H1 (cell line): Measurements from ENCODE around the gene COL8A1. TPM values are rescaled to one million over a fixed set of nuclear protein-coding genes. Genes with fewer than 3 reads are reported as not detected.

Source experiments
- CTCF ChIA-PET: fragments of 300-600 bp; sonication (Branson Sonifier 250); formaldehyde crosslinking; loops from one replicate; lab custom pipeline; 2021; ENCODE audit not compliant: partially characterized antibody; lab: Charles Lee
- POLR2A ChIA-PET: fragments of 300-600 bp; sonication (Branson Sonifier 250); formaldehyde crosslinking; loops from one replicate; lab custom pipeline; 2021; ENCODE audit warnings: inconsistent platforms; ENCODE audit not compliant: partially characterized antibody; lab: Charles Lee
- DNase-seq, 2 experiments: peaks; one replicate each; pipeline versions ENCODE4 v3.0.0 to v3.0.0-alpha.2; 2010 to 2022; ENCODE audit warnings: low spot score in 2 of 2, low read depth in 1 of 2, mixed read lengths in 1 of 2
- FAIRE-seq: peaks from 2 replicates; lab custom pipeline; 2011; peaks lifted over from hg19 to GRCh38; lab: Jason Lieb, UNC
- H2AFZ ChIP-seq: 2 replicates; pipeline ENCODE4 v1.8.1; 2012; ENCODE audit warnings: low read length, inconsistent platforms
- H2AK5ac ChIP-seq: 2 replicates; pipeline ENCODE4 v1.6.1; 2013; ENCODE audit warnings: low read depth, low read length
- H2BK120ac ChIP-seq: replicated peaks from 2 replicates; pipeline ENCODE3; 2013; ENCODE audit warnings: low read depth, low read length, inconsistent platforms
- H2BK12ac ChIP-seq: 2 replicates; pipeline ENCODE4 v1.6.1; 2013; ENCODE audit warnings: low read depth, low read length
- H2BK15ac ChIP-seq: 2 replicates; pipeline ENCODE4 v1.6.1; 2013; ENCODE audit warnings: low read length
- H2BK20ac ChIP-seq: 2 replicates; pipeline ENCODE4 v1.6.1; 2013; ENCODE audit warnings: low read length
- H2BK5ac ChIP-seq: 2 replicates; pipeline ENCODE4 v1.6.1; 2013; ENCODE audit warnings: low read depth, low read length
- H3K14ac ChIP-seq: 2 replicates; pipeline ENCODE4 v1.6.1; 2013; ENCODE audit warnings: inconsistent platforms; ENCODE audit not compliant: insufficient read length
- H3K18ac ChIP-seq: 2 replicates; pipeline ENCODE4 v1.6.1; 2013; ENCODE audit warnings: low read length; ENCODE audit errors: extremely low read depth
- H3K23ac ChIP-seq: 2 replicates; pipeline ENCODE4 v1.6.1; 2013; ENCODE audit warnings: inconsistent platforms; ENCODE audit not compliant: insufficient read length
- H3K23me2 ChIP-seq: 2 replicates; pipeline ENCODE4 v1.6.1; 2013; ENCODE audit warnings: low read depth, low read length
- H3K27ac ChIP-seq: 2 replicates; pipeline ENCODE4 v1.6.1; 2011; ENCODE audit warnings: low read depth, low read length, inconsistent platforms
- H3K27me3 ChIP-seq, 4 experiments: replicated peaks in 1 of 4; 1 replicate in 1 of 4; 2 replicates in 3 of 4; pipeline versions ENCODE4 v1.6.1 to v1.8.1; 2011 to 2013; ENCODE audit warnings: low read length in 3 of 4, mild to moderate bottlenecking in 3 of 4, inconsistent platforms in 2 of 4, mixed read lengths in 2 of 4, moderate library complexity in 1 of 4; ENCODE audit not compliant: control insufficient read depth in 3 of 4, insufficient read depth in 3 of 4; ENCODE audit errors: extremely low read depth in 1 of 4
- H3K36me3 ChIP-seq, 4 experiments: 2 replicates each; pipeline versions ENCODE4 v1.6.1 to v1.8.1; 2011 to 2013; ENCODE audit warnings: mild to moderate bottlenecking in 4 of 4, low read length in 3 of 4, moderate library complexity in 2 of 4, control low read depth in 1 of 4, inconsistent platforms in 1 of 4; ENCODE audit not compliant: insufficient read depth in 4 of 4, control insufficient read depth in 2 of 4
- H3K4ac ChIP-seq: replicated peaks from 2 replicates; pipeline ENCODE3; 2013; ENCODE audit warnings: low read length, low read depth, mixed read lengths, inconsistent platforms; ENCODE audit not compliant: insufficient read length
- H3K4me1 ChIP-seq, 4 experiments: replicated peaks in 1 of 4; 1 replicate in 1 of 4; 2 replicates in 3 of 4; pipeline versions ENCODE4 v1.6.1 to v1.8.1; 2011 to 2013; ENCODE audit warnings: low read length in 3 of 4, inconsistent platforms in 2 of 4, mixed read lengths in 1 of 4; ENCODE audit not compliant: insufficient read depth in 4 of 4, control insufficient read depth in 3 of 4
- H3K4me2 ChIP-seq, 2 experiments: 2 replicates each; pipeline versions ENCODE4 v1.6.1 to v1.8.1; 2011 to 2013; ENCODE audit warnings: low read depth in 2 of 2, low read length in 2 of 2, control low read depth in 1 of 2, inconsistent platforms in 1 of 2, mild to moderate bottlenecking in 1 of 2; ENCODE audit not compliant: insufficient read depth in 1 of 2
- H3K4me3 ChIP-seq, 4 experiments: fragments of 200-600, 300-600 bp in 1 of 4; sonication (generic), shearing (Covaris generic), sonication (Bioruptor Twin) in 1 of 4; 2 replicates each; pipeline versions ENCODE4 v1.5.1 to v1.8.1; 2011 to 2016; ENCODE audit warnings: low read length in 4 of 4, low read depth in 3 of 4, control low read depth in 2 of 4, inconsistent platforms in 2 of 4, mild to moderate bottlenecking in 2 of 4, mixed read lengths in 1 of 4, moderate library complexity in 1 of 4; ENCODE audit not compliant: insufficient read depth in 2 of 4; ENCODE audit errors: extremely low read depth in 1 of 4
- H3K56ac ChIP-seq: replicated peaks from 2 replicates; pipeline ENCODE3; 2013; ENCODE audit warnings: low read depth, mild to moderate bottlenecking, mixed read lengths, low read length, inconsistent platforms; ENCODE audit not compliant: insufficient read length
- H3K79me1 ChIP-seq: 2 replicates; pipeline ENCODE4 v1.6.1; 2013; ENCODE audit warnings: low read depth, low read length, control low read depth
- H3K79me2 ChIP-seq, 2 experiments: 2 replicates each; pipeline versions ENCODE4 v1.6.1 to v1.8.1; 2012 to 2013; ENCODE audit warnings: low read length in 2 of 2, mild to moderate bottlenecking in 2 of 2, inconsistent platforms in 1 of 2; ENCODE audit not compliant: insufficient read depth in 2 of 2, control insufficient read depth in 1 of 2
- H3K9ac ChIP-seq, 4 experiments: replicated peaks in 1 of 4; 1 replicate in 1 of 4; 2 replicates in 3 of 4; pipeline versions ENCODE4 v1.6.1 to v1.8.1; 2011 to 2013; ENCODE audit warnings: low read depth in 3 of 4, low read length in 3 of 4, control low read depth in 2 of 4, mild to moderate bottlenecking in 2 of 4, moderate library complexity in 2 of 4, inconsistent platforms in 1 of 4; ENCODE audit errors: extremely low read depth in 1 of 4
- H3K9me3 ChIP-seq, 2 experiments: 2 replicates each; pipeline versions ENCODE4 v1.6.1 to v1.8.1; 2012 to 2013; ENCODE audit warnings: mild to moderate bottlenecking in 2 of 2, moderate library complexity in 2 of 2, control low read depth in 1 of 2, inconsistent platforms in 1 of 2, low read depth in 1 of 2, low read length in 1 of 2, mixed read lengths in 1 of 2; ENCODE audit not compliant: insufficient read depth in 2 of 2
- H4K20me1 ChIP-seq, 2 experiments: replicated peaks in 1 of 2; 2 replicates each; pipeline versions ENCODE3 to v1.8.1; 2011 to 2013; ENCODE audit warnings: inconsistent platforms in 2 of 2, low read length in 2 of 2, mild to moderate bottlenecking in 1 of 2; ENCODE audit not compliant: insufficient read depth in 2 of 2, control insufficient read depth in 1 of 2
- H4K5ac ChIP-seq: 2 replicates; pipeline ENCODE4 v1.6.1; 2013; ENCODE audit warnings: low read length, low read depth, mixed read lengths, inconsistent platforms; ENCODE audit not compliant: insufficient read length
- H4K8ac ChIP-seq: 2 replicates; pipeline ENCODE4 v1.8.0; 2013; ENCODE audit warnings: mild to moderate bottlenecking, moderate library complexity, low read length, inconsistent platforms; ENCODE audit not compliant: insufficient read depth; ENCODE audit errors: extremely low read depth
- H4K91ac ChIP-seq: replicated peaks from 2 replicates; pipeline ENCODE3; 2013; ENCODE audit warnings: low read length, mixed read lengths, inconsistent platforms; ENCODE audit not compliant: insufficient read length
- BCL11A ChIP-seq, 2 experiments: IDR thresholded peaks; one replicate each; pipeline ENCODE4 v1.6.1; 2011; ENCODE audit warnings: low read depth in 2 of 2, low read length in 2 of 2, mild to moderate bottlenecking in 2 of 2
- BRCA1 ChIP-seq: IDR thresholded peaks from 2 replicates; pipeline ENCODE4 v1.6.1; 2012; ENCODE audit warnings: low read depth, low read length, improper control_type of control experiment
- EGR1 ChIP-seq: IDR thresholded peaks from 2 replicates; pipeline ENCODE4 v1.6.1; 2011; ENCODE audit warnings: low read depth, low read length, borderline replicate concordance
- EP300 ChIP-seq, 2 experiments: IDR thresholded peaks; 1 replicate in 1 of 2; 2 replicates in 1 of 2; pipeline ENCODE4 v1.6.1; 2011 to 2012; ENCODE audit warnings: low read depth in 2 of 2, low read length in 2 of 2, mild to moderate bottlenecking in 2 of 2, borderline replicate concordance in 1 of 2, inconsistent platforms in 1 of 2, moderate library complexity in 1 of 2
- EZH2 ChIP-seq: fragments of 200-600 bp; sonication (generic); IDR thresholded peaks from 2 replicates; pipeline ENCODE4 v1.7.1; 2012; ENCODE audit warnings: low read depth, mild to moderate bottlenecking, moderate library complexity, low read length, inconsistent platforms; ENCODE audit not compliant: severe bottlenecking
- GABPA ChIP-seq: IDR thresholded peaks from 2 replicates; pipeline ENCODE4 v1.6.1; 2011; ENCODE audit warnings: mild to moderate bottlenecking, low read length, moderate library complexity, borderline replicate concordance; ENCODE audit not compliant: insufficient read depth
- GTF2F1 ChIP-seq: IDR thresholded peaks from 2 replicates; pipeline ENCODE4 v1.6.1; 2012; ENCODE audit warnings: low read depth, low read length, improper control_type of control experiment, borderline replicate concordance
- KDM4A ChIP-seq: IDR thresholded peaks from one replicate; pipeline ENCODE4 v1.7.1; 2012; ENCODE audit warnings: low read depth, mild to moderate bottlenecking, moderate library complexity, low read length, inconsistent platforms; ENCODE audit not compliant: severe bottlenecking
- POU5F1 ChIP-seq: IDR thresholded peaks from 2 replicates; pipeline ENCODE4 v1.6.1; 2011; ENCODE audit warnings: low read depth, mild to moderate bottlenecking, low read length, moderate library complexity
- SAP30 ChIP-seq: fragments of 300-600 bp; sonication (generic); IDR thresholded peaks from 2 replicates; pipeline ENCODE4 v1.7.1; 2012; ENCODE audit warnings: low read length, moderate library complexity, mild to moderate bottlenecking, inconsistent platforms; ENCODE audit not compliant: insufficient read depth, insufficient replicate concordance
- SIX5 ChIP-seq: IDR thresholded peaks from 2 replicates; pipeline ENCODE4 v1.6.1; 2011; ENCODE audit warnings: mild to moderate bottlenecking, low read depth, low read length
- WGBS, 2 experiments: shearing (Covaris generic) in 1 of 2; methylation state at CpG; one replicate each; pipeline versions ENCODE4 v1.1.6 to v1.1.7; 2013 to 2015; ENCODE audit warnings: low lambda C conversion rate in 2 of 2, mixed read lengths in 2 of 2, inconsistent platforms in 1 of 2, low coverage in 1 of 2, missing lambda C conversion rate in 1 of 2; ENCODE audit not compliant: insufficient replicate concordance in 2 of 2, insufficient coverage in 1 of 2, insufficient read length in 1 of 2; ENCODE audit errors: extremely low coverage in 1 of 2, missing lambda C conversion rate in 1 of 2; 5-methylcytosine and 5-hydroxymethylcytosine counted together
- polyA plus RNA-seq, 7 experiments: library from polyadenylated mRNA; depleted of rRNA in 3 of 7; stranded (reverse) in 5 of 7; unstranded in 2 of 7; fragments of >200 nt in 5 of 7; fragments of 200-250 nt in 2 of 7; gene quantifications; 1 replicate in 5 of 7; 2 replicates in 1 of 7; 4 replicates in 1 of 7; pipeline versions ENCODE4 v1.2.1 to v1.2.3, GENCODE V29; 2011 to 2013; ENCODE audit warnings: missing spikeins in 2 of 7, mixed read lengths in 2 of 7
- total RNA-seq: library from RNA; stranded (reverse); fragmentation: NEBNext Ultra II Directional; extraction: Animal tissue kit (Norgen Biotek cat#: 25700); gene quantifications from 2 replicates; pipeline ENCODE4 v1.2.1, GENCODE V29; 2021

The COL8A1 gene
- total and polyA plus RNA-seq, 2 of the 8 experiments (the other 6 are each of a cell fraction or from before 2014, with no cell fraction given) = 0.21 to 1.2 TPM

DNA sequence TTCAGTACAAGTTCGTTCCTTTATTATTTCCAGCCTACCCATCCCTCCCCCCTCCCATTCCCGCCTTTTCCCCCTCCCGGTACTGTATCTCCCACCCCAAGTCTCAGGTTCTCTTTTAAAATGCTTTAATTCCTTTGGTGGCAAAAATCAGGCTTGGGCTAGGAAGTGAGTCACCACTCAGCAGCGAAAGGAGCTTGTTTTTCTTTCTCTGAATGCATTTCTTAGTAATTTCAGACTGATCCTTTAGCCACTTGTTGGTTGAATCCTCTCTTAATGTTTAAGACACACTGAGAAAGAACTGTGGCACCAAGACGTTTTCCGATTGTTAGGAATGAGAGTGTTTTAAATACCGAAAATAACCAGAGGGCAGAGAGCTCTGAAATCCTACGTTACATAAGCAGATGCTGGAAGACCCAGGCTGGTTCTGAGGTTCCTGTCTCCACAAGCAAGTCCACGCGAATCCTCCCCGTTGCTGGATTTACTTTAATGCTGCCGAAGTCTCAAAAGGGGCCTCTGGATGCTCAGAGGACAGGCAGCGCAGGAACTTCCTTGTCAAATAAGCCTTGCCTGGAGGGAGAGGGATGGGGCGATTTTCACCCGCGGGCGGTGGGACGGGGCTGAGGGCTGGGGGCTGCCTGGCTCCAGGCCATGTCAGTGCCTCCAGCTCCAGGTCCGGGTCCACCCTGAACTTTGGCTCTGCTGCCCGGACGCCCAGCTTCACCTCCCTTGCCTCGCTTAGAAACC lies 854 bp upstream of the COL8A1 start:
- Histone ChIP-seq H3K4me1 (peaks cover 2 to 16% (median 12%) of the 10 kb centered on the region in 4 experiments; a peak in 6 of 7 replicates), H3K23me2 (peaks cover 10% of the 10 kb centered on the region), H3K4ac (no peak overlapping the region), H3K23ac (no peak overlapping the region), H3K9ac (peak overlapping the region in 1 of 4 experiments; percentile 36; a peak in 1 of 7 replicates), H3K27me3 (peaks cover 0 to 28% (median 20%) of the 10 kb centered on the region in 4 experiments; a peak in 6 of 7 replicates), H3K9me3 (no peaks in the 10 kb centered on the region), H3K18ac (0 out of 2 replicates have a peak overlapping the region, but pooled peaks have one; percentile 11), H3K4me2 (peak overlapping the region; percentile 84 to 98), H3K79me2 (no peaks in the 10 kb centered on the region), H4K91ac (no peak overlapping the region), H2AFZ (peak overlapping the region; percentile 92), H2BK120ac (no peak overlapping the region), H2BK15ac (no peak overlapping the region), H2AK5ac (no peak overlapping the region), H2BK5ac (no peak overlapping the region), H4K20me1 (no peaks in the 10 kb centered on the region), H3K36me3 (no peaks in the 10 kb centered on the region), H4K5ac (no peak overlapping the region), H3K56ac (no peak overlapping the region), H3K79me1 (no peaks in the 10 kb centered on the region), H3K27ac (no peak overlapping the region), H2BK12ac (no peak overlapping the region), H3K4me3 (peak overlapping the region; percentile 47 to 76 (median 74)), H4K8ac (no peak overlapping the region), H2BK20ac (no peak overlapping the region), H3K14ac (no peak overlapping the region)
- DNase-seq = no peak
- ChIA-PET CTCF (interaction anchor here (0.7 to 3.9 kb wide), 15 partner anchors 8 to 643 kb away, joined by 3 to 21 read pairs (median 4); no protein-coding TSS in a partner anchor), POLR2A (interaction anchor here (0.7 to 1.6 kb wide), 4 partner anchors 13 to 419 kb away, joined by 3 to 5 read pairs (median 3); no protein-coding TSS in a partner anchor)
- WGBS, 2 experiments = 2% methylated on average over 15 of the region's 22 CpGs; no CpG with 5 or more reads in 1 of the 2 experiments
- no peak for FAIRE-seq
- no peak for TF ChIP-seq POU5F1
- TF ChIP-seq SIX5 = no peak
- no peak for TF ChIP-seq EP300 (IDR thresholded peaks at IDR 0.05; ENCODE audit: borderline replicate concordance in 1 of 2, low read depth in 2 of 2, low read length in 2 of 2)
- no peak for TF ChIP-seq GABPA
- TF ChIP-seq BCL11A (IDR thresholded peaks at IDR 0.05; ENCODE audit: low read depth in 2 of 2, low read length in 2 of 2) = no peak
- TF ChIP-seq GTF2F1 = no peak
- peak; percentile 44 for TF ChIP-seq EZH2
- TF ChIP-seq SAP30 = no peak
- TF ChIP-seq EGR1 = no peak
- TF ChIP-seq BRCA1 = no peak
- no peak for TF ChIP-seq KDM4A
